Measurements from ENCODE around the gene PRELID2. TPM values are rescaled to one million over a fixed set of nuclear protein-coding genes. Genes with fewer than 3 reads are reported as not detected.
A peak's percentile ranks its signal among the peaks of the same experiment; 100 is the strongest.

The PRELID2 gene
- 16.2 TPM for polyA plus RNA-seq (2013, experiment 1 of 2)
- polyA plus RNA-seq (2013, experiment 2 of 2) = 16.6 TPM

- Histone ChIP-seq H3K36me3 (replicated peaks in 1 of 2; ENCODE audit: control insufficient read depth in 2 of 2, insufficient read depth in 2 of 2, low read length in 2 of 2) (no peaks in the 10 kb centered on the region), H3K79me1 (ENCODE audit: low read depth, low read length) (no peaks in the 10 kb centered on the region), H2AFZ (ENCODE audit: low read length) (peak within 1 kb of the TSS; percentile 94), H3K23ac (ENCODE audit: low read depth, low read length, poor library complexity) (peak within 1 kb of the TSS; percentile 51), H3K14ac (ENCODE audit: low read length) (no peak within 1 kb of the TSS), H3K9ac (ENCODE audit: low read depth, low read length, poor library complexity) (peak within 1 kb of the TSS; percentile 89), H3K27ac (replicated peaks; ENCODE audit: low read length) (no peak within 1 kb of the TSS), H4K91ac (ENCODE audit: low read depth, low read length, poor library complexity) (no peak within 1 kb of the TSS), H3K18ac (ENCODE audit: low read length) (peak within 1 kb of the TSS; percentile 68), H2BK12ac (ENCODE audit: low read length) (no peak within 1 kb of the TSS), H3K4me3 (ENCODE audit: low read length in 2 of 2) (peak within 1 kb of the TSS; percentile 43 to 89), H3K4me2 (ENCODE audit: insufficient read depth, low read length, poor library complexity, severe bottlenecking) (peak within 1 kb of the TSS; percentile 82), H2BK5ac (ENCODE audit: low read length) (no peak within 1 kb of the TSS), H3K4me1 (ENCODE audit: control insufficient read depth in 2 of 2, insufficient read depth in 1 of 2, low read depth in 1 of 2, low read length in 2 of 2) (peaks cover 0 to 6% of the 10 kb centered on the region in 2 donors), H2BK15ac (ENCODE audit: low read length) (no peak within 1 kb of the TSS), H3K9me3 (replicated peaks in 1 of 2; ENCODE audit: control insufficient read depth in 2 of 2, insufficient read depth in 1 of 2, low read depth in 1 of 2, low read length in 2 of 2) (no peaks in the 10 kb centered on the region), H2AK5ac (ENCODE audit: low read depth, low read length) (no peak within 1 kb of the TSS), H3K27me3 (ENCODE audit: control insufficient read depth in 3 of 3, insufficient read depth in 3 of 3, low read depth in 1 of 3, low read length in 3 of 3) (peaks cover 0 to 30% (median 0%) of the 10 kb centered on the region in 3 experiments), H2BK120ac (ENCODE audit: low read depth, low read length) (no peak within 1 kb of the TSS), H3K4ac (ENCODE audit: low read length) (no peak within 1 kb of the TSS), H4K8ac (ENCODE audit: low read depth, low read length) (no peak within 1 kb of the TSS)
- no CpG with 5 or more reads among the region's 71 CpGs for WGBS, 2 donors (ENCODE audit: extremely low coverage in 2 of 2, insufficient read length in 2 of 2, insufficient replicate concordance in 1 of 2)
- peak; percentile 83 for DNase-seq (ENCODE audit: low spot score)
Observed at GRCh38 chr5:145834917-145835847, at the start of gene PRELID2. PRELID2 (minus strand) TSS chr5:145835342; CDS start chr5:145835251, 91 bp downstream.

- Histone ChIP-seq H4K91ac (ENCODE audit: low read depth, low read length, poor library complexity) (no peak overlapping the region), H3K27me3 (ENCODE audit: control insufficient read depth in 3 of 3, insufficient read depth in 3 of 3, low read depth in 1 of 3, low read length in 3 of 3) (no peaks in the 10 kb centered on the region), H4K8ac (ENCODE audit: low read depth, low read length) (no peak overlapping the region), H3K14ac (ENCODE audit: low read length) (no peak overlapping the region), H3K4ac (ENCODE audit: low read length) (no peak overlapping the region), H3K36me3 (replicated peaks in 1 of 2; ENCODE audit: control insufficient read depth in 2 of 2, insufficient read depth in 2 of 2, low read length in 2 of 2) (no peaks in the 10 kb centered on the region), H2AFZ (ENCODE audit: low read length) (no peak overlapping the region), H3K23ac (ENCODE audit: low read depth, low read length, poor library complexity) (no peak overlapping the region), H3K4me3 (ENCODE audit: low read length in 2 of 2) (no peak overlapping the region), H2AK5ac (ENCODE audit: low read depth, low read length) (no peak overlapping the region), H3K4me1 (ENCODE audit: control insufficient read depth in 2 of 2, insufficient read depth in 1 of 2, low read depth in 1 of 2, low read length in 2 of 2) (no peaks in the 10 kb centered on the region), H2BK15ac (ENCODE audit: low read length) (no peak overlapping the region), H3K18ac (ENCODE audit: low read length) (no peak overlapping the region), H2BK12ac (ENCODE audit: low read length) (no peak overlapping the region), H3K9ac (ENCODE audit: low read depth, low read length, poor library complexity) (no peak overlapping the region), H3K79me1 (ENCODE audit: low read depth, low read length) (no peaks in the 10 kb centered on the region), H3K4me2 (ENCODE audit: insufficient read depth, low read length, poor library complexity, severe bottlenecking) (no peak overlapping the region), H2BK120ac (ENCODE audit: low read depth, low read length) (no peak overlapping the region), H3K27ac (replicated peaks; ENCODE audit: low read length) (no peak overlapping the region), H3K9me3 (replicated peaks in 1 of 2; ENCODE audit: control insufficient read depth in 2 of 2, insufficient read depth in 1 of 2, low read depth in 1 of 2, low read length in 2 of 2) (no peaks in the 10 kb centered on the region), H2BK5ac (ENCODE audit: low read length) (no peak overlapping the region)
- no CpG with 5 or more reads among the region's 2 CpGs for WGBS, 2 donors (ENCODE audit: extremely low coverage in 2 of 2, insufficient read length in 2 of 2, insufficient replicate concordance in 1 of 2)
- DNase-seq (ENCODE audit: low spot score) = no peak
Observed at GRCh38 chr5:145874765-145875164, 39.6 kb upstream of the PRELID2 start.

GRCh38 chr5:145872914-145873313, 37.8 kb upstream of the PRELID2 start, which contains the start of gene GRXCR2:
GRXCR2 (minus strand) TSS chr5:145873014; CDS start chr5:145872968, 46 bp downstream.
- H3K23ac ChIP-seq (ENCODE audit: low read depth, low read length, poor library complexity) = no peak within 1 kb of the TSS
- no peak within 1 kb of the TSS for H4K8ac ChIP-seq (ENCODE audit: low read depth, low read length)
- H3K36me3 ChIP-seq (replicated peaks in 1 of 2; ENCODE audit: control insufficient read depth in 2 of 2, insufficient read depth in 2 of 2, low read length in 2 of 2) = no peaks in the 10 kb centered on the region
- no peak within 1 kb of the TSS for H2AK5ac ChIP-seq (ENCODE audit: low read depth, low read length)
- H3K14ac ChIP-seq (ENCODE audit: low read length) = no peak within 1 kb of the TSS
- no peak within 1 kb of the TSS for H2BK5ac ChIP-seq (ENCODE audit: low read length)
- H2BK120ac ChIP-seq (ENCODE audit: low read depth, low read length) = no peak within 1 kb of the TSS
- H2BK15ac ChIP-seq (ENCODE audit: low read length) = no peak within 1 kb of the TSS
- no peak within 1 kb of the TSS for H3K4me3 ChIP-seq (ENCODE audit: low read length in 2 of 2)
- H3K4ac ChIP-seq (ENCODE audit: low read length) = no peak within 1 kb of the TSS
- H2BK12ac ChIP-seq (ENCODE audit: low read length) = no peak within 1 kb of the TSS
- no peaks in the 10 kb centered on the region for H3K4me1 ChIP-seq (ENCODE audit: control insufficient read depth in 2 of 2, insufficient read depth in 1 of 2, low read depth in 1 of 2, low read length in 2 of 2)
- no peak for DNase-seq (ENCODE audit: low spot score)
- no peaks in the 10 kb centered on the region for H3K27me3 ChIP-seq (ENCODE audit: control insufficient read depth in 3 of 3, insufficient read depth in 3 of 3, low read depth in 1 of 3, low read length in 3 of 3)
- no peak within 1 kb of the TSS for H3K18ac ChIP-seq (ENCODE audit: low read length)
- no peak within 1 kb of the TSS for H2AFZ ChIP-seq (ENCODE audit: low read length)
- H3K4me2 ChIP-seq (ENCODE audit: insufficient read depth, low read length, poor library complexity, severe bottlenecking) = no peak within 1 kb of the TSS
- no peaks in the 10 kb centered on the region for H3K79me1 ChIP-seq (ENCODE audit: low read depth, low read length)
- WGBS, 2 donors (ENCODE audit: extremely low coverage in 2 of 2, insufficient read length in 2 of 2, insufficient replicate concordance in 1 of 2) = no CpG with 5 or more reads among the region's 3 CpGs
- no peak within 1 kb of the TSS for H3K9ac ChIP-seq (ENCODE audit: low read depth, low read length, poor library complexity)
- no peak within 1 kb of the TSS for H3K27ac ChIP-seq (replicated peaks; ENCODE audit: low read length)
- no peak within 1 kb of the TSS for H4K91ac ChIP-seq (ENCODE audit: low read depth, low read length, poor library complexity)
- H3K9me3 ChIP-seq (replicated peaks in 1 of 2; ENCODE audit: control insufficient read depth in 2 of 2, insufficient read depth in 1 of 2, low read depth in 1 of 2, low read length in 2 of 2) = no peaks in the 10 kb centered on the region

- no peak overlapping the region for H2AK5ac ChIP-seq (ENCODE audit: low read depth, low read length)
- no peak overlapping the region for H2BK15ac ChIP-seq (ENCODE audit: low read length)
- no peaks in the 10 kb centered on the region for H3K4me1 ChIP-seq (ENCODE audit: control insufficient read depth in 2 of 2, insufficient read depth in 1 of 2, low read depth in 1 of 2, low read length in 2 of 2)
- no peak overlapping the region for H3K27ac ChIP-seq (replicated peaks; ENCODE audit: low read length)
- no peak overlapping the region for H3K9ac ChIP-seq (ENCODE audit: low read depth, low read length, poor library complexity)
- H3K4ac ChIP-seq (ENCODE audit: low read length) = no peak overlapping the region
- H2BK12ac ChIP-seq (ENCODE audit: low read length) = no peak overlapping the region
- no peaks in the 10 kb centered on the region for H3K9me3 ChIP-seq (replicated peaks in 1 of 2; ENCODE audit: control insufficient read depth in 2 of 2, insufficient read depth in 1 of 2, low read depth in 1 of 2, low read length in 2 of 2)
- no peak overlapping the region for H3K4me2 ChIP-seq (ENCODE audit: insufficient read depth, low read length, poor library complexity, severe bottlenecking)
- no peak overlapping the region for H4K91ac ChIP-seq (ENCODE audit: low read depth, low read length, poor library complexity)
- H3K4me3 ChIP-seq (ENCODE audit: low read length in 2 of 2) = no peak overlapping the region
- no peak for DNase-seq (ENCODE audit: low spot score)
- H3K79me1 ChIP-seq (ENCODE audit: low read depth, low read length) = no peaks in the 10 kb centered on the region
- no peak overlapping the region for H2BK120ac ChIP-seq (ENCODE audit: low read depth, low read length)
- H3K36me3 ChIP-seq (replicated peaks in 1 of 2; ENCODE audit: control insufficient read depth in 2 of 2, insufficient read depth in 2 of 2, low read length in 2 of 2) = no peaks in the 10 kb centered on the region
- H2BK5ac ChIP-seq (ENCODE audit: low read length) = no peak overlapping the region
- no peak overlapping the region for H3K14ac ChIP-seq (ENCODE audit: low read length)
- H3K18ac ChIP-seq (ENCODE audit: low read length) = no peak overlapping the region
- H3K27me3 ChIP-seq (ENCODE audit: control insufficient read depth in 3 of 3, insufficient read depth in 3 of 3, low read depth in 1 of 3, low read length in 3 of 3) = no peaks in the 10 kb centered on the region
- no peak overlapping the region for H4K8ac ChIP-seq (ENCODE audit: low read depth, low read length)
- no peak overlapping the region for H2AFZ ChIP-seq (ENCODE audit: low read length)
- H3K23ac ChIP-seq (ENCODE audit: low read depth, low read length, poor library complexity) = no peak overlapping the region
- no CpG with 5 or more reads among the region's 8 CpGs for WGBS, 2 donors (ENCODE audit: extremely low coverage in 2 of 2, insufficient read length in 2 of 2, insufficient replicate concordance in 1 of 2)
Observed at GRCh38 chr5:145872486-145872885, 37.3 kb upstream of the PRELID2 start.
